GM10847 (cell line): ENCODE results near the gene GNRH2.

Source experiments
- POLR2A ChIP-seq: IDR thresholded peaks from 2 replicates; pipeline ENCODE4 v1.6.1; 2011; ENCODE audit not compliant: insufficient read length; ENCODE audit errors: extremely low read depth

The GNRH2 gene

GRCh38 chr20:3067139-3068014, 24.0 kb downstream of the GNRH2 start:
- no peak for TF ChIP-seq POLR2A

GRCh38 chr20:3068075-3068474, 24.7 kb downstream of the GNRH2 start:
- TF ChIP-seq POLR2A = no peak

DNA sequence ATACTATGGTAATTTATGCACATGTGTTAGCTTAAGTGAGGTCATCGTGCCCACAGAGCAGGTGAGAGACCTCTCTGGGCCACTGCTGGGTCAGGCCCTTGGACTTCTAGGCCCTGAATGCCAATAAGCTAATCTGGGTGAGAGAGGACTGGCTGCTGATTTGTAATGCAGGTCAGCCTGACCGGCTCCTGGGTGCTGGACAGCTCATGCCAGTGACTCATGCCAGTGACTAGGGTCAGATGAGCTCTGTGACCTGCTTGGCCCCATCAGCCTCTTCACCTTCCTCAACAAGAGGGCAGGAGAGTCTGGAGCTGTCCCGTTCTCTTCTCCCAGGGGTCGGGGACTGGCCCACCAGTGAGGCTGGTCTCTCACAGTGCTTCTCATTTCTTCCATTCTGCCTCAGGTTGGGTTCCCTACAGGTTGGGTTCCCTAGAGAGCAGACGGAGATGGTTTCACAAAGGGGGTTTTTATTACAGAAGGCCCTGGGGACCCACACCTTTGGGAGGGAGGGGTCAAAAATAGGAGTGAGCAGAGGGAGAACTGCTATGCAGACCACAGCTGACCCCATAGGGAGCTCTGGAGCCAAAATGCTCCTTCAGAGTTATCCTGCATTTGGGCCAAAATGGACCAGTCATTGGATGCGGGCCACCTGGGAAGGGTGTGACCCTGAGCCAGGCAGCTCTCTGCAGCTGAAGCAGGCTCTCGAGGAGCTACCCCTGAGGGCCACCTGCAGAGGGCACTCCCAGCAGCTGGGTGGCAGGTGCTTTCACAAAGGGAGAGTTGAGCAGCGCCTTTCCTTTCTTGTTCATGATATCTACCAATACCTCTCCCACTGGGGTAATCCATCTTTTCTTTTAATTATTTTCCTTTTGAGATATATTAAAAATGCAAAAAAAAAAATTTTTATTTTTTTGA, 25.8 kb downstream of the GNRH2 start:
- no peak for TF ChIP-seq POLR2A

DNA sequence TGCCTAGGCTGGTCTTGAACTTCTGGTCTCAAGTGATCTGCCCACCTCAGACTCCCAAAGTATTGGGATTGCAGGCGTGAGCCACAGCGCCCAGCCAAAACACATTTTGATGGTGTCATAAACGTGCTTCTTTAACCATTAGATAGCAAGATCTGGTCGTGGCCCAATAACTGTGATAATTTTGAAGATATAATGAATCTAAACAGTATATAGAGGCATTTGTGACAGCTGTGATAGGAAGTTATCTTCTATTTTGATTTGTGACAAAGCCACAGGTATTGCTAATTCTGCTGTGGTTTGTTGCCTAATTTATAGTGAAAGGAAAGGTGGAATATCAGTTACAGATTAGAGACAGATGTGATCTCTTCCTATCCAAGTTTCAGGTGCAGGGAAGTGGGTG, 27.3 kb downstream of the GNRH2 start:
- TF ChIP-seq POLR2A = no peak

DNA sequence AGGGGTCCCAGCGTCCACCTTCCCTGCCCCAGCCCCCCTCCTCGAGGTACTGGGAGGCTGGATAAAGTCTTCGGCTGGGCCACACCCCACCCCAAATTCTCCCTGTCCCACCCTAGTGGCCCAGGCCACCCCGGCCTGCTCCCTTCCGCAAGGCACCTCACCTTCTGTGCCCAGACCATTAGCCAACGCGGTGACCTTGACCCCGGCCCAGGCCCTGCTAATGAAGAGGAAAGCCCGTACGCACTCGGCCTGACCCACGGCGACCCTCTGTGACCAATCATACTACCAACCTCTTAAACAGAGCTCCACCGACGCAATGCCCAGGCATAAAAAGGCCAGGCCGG, 27.8 kb downstream of the GNRH2 start:
- no peak for TF ChIP-seq POLR2A

DNA sequence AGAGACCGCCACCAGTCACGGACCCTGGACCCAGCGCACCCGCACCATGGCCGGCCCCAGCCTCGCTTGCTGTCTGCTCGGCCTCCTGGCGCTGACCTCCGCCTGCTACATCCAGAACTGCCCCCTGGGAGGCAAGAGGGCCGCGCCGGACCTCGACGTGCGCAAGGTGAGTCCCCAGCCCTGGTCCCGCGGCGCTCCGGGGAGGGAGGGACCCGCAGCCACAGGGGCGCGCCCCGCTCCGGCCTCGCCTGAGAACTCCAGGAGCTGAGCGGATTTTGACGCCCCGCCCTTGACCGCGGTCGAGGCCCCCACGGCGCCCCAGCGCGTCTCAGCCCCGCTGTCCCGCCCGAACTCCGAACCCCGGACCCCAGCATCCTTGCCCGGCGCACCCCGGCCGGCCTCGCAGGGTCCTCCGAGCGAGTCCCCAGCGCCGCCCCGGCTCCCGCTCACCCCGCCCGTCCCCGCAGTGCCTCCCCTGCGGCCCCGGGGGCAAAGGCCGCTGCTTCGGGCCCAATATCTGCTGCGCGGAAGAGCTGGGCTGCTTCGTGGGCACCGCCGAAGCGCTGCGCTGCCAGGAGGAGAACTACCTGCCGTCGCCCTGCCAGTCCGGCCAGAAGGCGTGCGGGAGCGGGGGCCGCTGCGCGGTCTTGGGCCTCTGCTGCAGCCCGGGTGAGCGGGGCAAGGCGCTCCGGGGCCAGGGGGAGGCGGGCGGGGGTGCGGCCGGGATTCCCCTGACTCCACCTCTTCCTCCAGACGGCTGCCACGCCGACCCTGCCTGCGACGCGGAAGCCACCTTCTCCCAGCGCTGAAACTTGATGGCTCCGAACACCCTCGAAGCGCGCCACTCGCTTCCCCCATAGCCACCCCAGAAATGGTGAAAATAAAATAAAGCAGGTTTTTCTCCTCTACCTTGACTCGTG, 28.4 kb downstream of the GNRH2 start, which contains the start of gene OXT:
OXT (plus strand) TSS at position 11 of the 920 bp plus-strand sequence; CDS start at position 47, 36 bp downstream.
- TF ChIP-seq POLR2A = no peak

DNA sequence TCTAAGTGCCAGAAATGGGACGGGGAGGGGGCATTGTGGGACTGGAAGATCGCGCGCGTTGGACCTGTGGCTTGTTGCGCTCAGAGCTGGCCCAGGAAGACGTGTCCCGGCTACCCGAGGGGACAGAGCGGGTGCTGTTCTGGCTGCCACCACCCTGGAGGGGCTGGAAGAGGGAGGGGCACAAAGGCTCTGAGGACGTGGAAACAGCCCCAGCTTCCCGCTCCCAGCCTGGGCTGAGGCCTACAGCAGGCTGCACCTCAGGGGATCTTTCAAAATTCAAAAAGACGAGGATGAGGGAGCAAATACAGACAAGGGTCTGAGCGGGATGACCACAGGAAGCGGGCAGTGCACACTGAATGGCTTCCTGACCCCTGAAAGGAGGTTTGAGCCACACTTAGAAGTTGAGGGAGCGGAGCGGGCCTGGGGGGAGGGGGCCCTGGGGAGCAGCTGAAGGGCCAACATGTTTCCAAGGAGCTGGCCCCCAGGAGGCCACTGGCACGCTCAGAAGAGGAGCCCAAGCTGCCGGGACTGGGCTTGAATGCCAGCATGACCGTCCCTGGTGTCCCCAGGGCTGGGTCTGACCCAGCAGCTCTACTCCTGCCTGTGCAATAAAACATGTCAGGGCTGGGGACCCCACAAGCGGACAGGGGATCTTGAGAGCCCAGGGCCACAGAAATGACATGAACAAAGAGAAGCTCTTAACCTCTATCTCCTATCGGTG, 29.3 kb downstream of the GNRH2 start:
- no peak for TF ChIP-seq POLR2A

GRCh38 chr20:3074812-3075211, 31.4 kb downstream of the GNRH2 start:
- TF ChIP-seq POLR2A = no peak

- no peak for TF ChIP-seq POLR2A
Measured at GRCh38 chr20:3077618-3078134, 34.3 kb downstream of the GNRH2 start.

GRCh38 chr20:3080939-3081388, 37.5 kb downstream of the GNRH2 start:
- TF ChIP-seq POLR2A = no peak

DNA sequence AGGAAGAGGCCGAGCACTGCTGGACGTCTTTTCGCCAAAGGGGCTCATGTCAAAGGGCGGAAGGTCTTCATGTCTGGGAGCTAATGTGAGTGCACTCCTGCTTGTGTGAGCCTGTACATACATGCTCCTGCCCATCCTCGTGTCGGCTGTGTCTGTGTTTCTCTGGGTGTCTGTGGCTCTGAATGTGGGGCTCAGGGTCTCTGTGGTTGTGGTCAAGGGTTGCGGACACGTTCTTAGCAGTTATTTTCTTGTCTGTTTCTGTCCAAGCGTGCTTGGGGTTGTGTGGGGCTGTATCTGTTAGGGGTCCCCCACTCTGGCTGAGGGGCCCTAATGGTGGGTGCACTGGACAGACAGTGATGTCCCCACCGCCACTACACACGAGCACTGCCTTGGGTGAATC, 38.2 kb downstream of the GNRH2 start:
- TF ChIP-seq POLR2A = no peak

- TF ChIP-seq POLR2A = no peak
Measured at GRCh38 chr20:3082306-3082951, 39.0 kb downstream of the GNRH2 start.
